GM12892 (cell line): ENCODE measurements around the gene MSMP.

Experiments
- POLR2A ChIP-seq: IDR thresholded peaks from 2 replicates; pipeline ENCODE4 v1.6.1; 2011; ENCODE audit warnings: low read depth, low read length, control low read depth
- POLR2AphosphoS5 ChIP-seq: IDR thresholded peaks from 2 replicates; pipeline ENCODE4 v1.6.1; 2011; ENCODE audit warnings: low read depth, low read length, control low read depth
- TAF1 ChIP-seq: IDR thresholded peaks from 2 replicates; pipeline ENCODE4 v1.6.1; 2011; ENCODE audit warnings: low read depth, mild to moderate bottlenecking, control low read depth, low read length, borderline replicate concordance

GRCh38 chr9:35738924-35739323 lies 15.2 kb downstream of the MSMP start:
- TF ChIP-seq POLR2A (no peak), POLR2AphosphoS5 (no peak), TAF1 (no peak)
